Fibroblast of lung (primary cell): Measurements from ENCODE around the gene MMRN2. TPM values are rescaled to one million over a fixed set of nuclear protein-coding genes. Genes with fewer than 3 reads are reported as not detected.
"Not testable (repeated sequence)": the region's sequence is repeated elsewhere in the genome, so short reads cannot be mapped to it uniquely, and the experiment has no call there.

ENCODE experiments used
- DNase-seq, 2 donors: peaks; one replicate each; pipeline versions ENCODE4 v3.0.0 to v3.0.0-alpha.2; 2010; ENCODE audit warnings: low read depth in 2 of 2
- H2AFZ ChIP-seq: 2 replicates; pipeline ENCODE4 v1.5.1; 2012; ENCODE audit warnings: low read length, control low read depth, inconsistent platforms
- H3K27ac ChIP-seq: 2 replicates; pipeline ENCODE4 v1.5.1; 2011; ENCODE audit warnings: low read length, control low read depth; ENCODE audit not compliant: insufficient read depth
- H3K27me3 ChIP-seq: 2 replicates; pipeline ENCODE4 v1.5.1; 2011; ENCODE audit warnings: mild to moderate bottlenecking, low read length; ENCODE audit not compliant: control insufficient read depth, insufficient read depth
- H3K36me3 ChIP-seq: 2 replicates; pipeline ENCODE4 v1.5.1; 2011; ENCODE audit warnings: low read length; ENCODE audit not compliant: control insufficient read depth, insufficient read depth
- H3K4me1 ChIP-seq: 2 replicates; pipeline ENCODE4 v1.5.1; 2011; ENCODE audit warnings: low read length; ENCODE audit not compliant: control insufficient read depth, insufficient read depth; ENCODE audit errors: extremely low read depth
- H3K4me2 ChIP-seq: 2 replicates; pipeline ENCODE4 v1.5.1; 2011; ENCODE audit warnings: low read length, control low read depth; ENCODE audit not compliant: insufficient read depth; ENCODE audit errors: extremely low read depth
- H3K4me3 ChIP-seq, 4 experiments: fragments of 200-600 bp in 1 of 4; sonication (generic) in 1 of 4; replicated peaks in 1 of 4; 2 replicates each; pipeline ENCODE4 v1.5.1; 2011 to 2016; ENCODE audit warnings: low read length in 4 of 4, low read depth in 3 of 4, mild to moderate bottlenecking in 3 of 4, control low read depth in 2 of 4, inconsistent platforms in 1 of 4, mixed read lengths in 1 of 4; ENCODE audit not compliant: insufficient read depth in 1 of 4; ENCODE audit errors: control extremely low read depth in 1 of 4
- H3K79me2 ChIP-seq: 2 replicates; pipeline ENCODE4 v1.5.1; 2012; ENCODE audit warnings: mild to moderate bottlenecking, low read length, inconsistent platforms; ENCODE audit not compliant: control insufficient read depth, insufficient read depth
- H3K9ac ChIP-seq: 2 replicates; pipeline ENCODE4 v1.5.1; 2011; ENCODE audit warnings: mild to moderate bottlenecking, low read length, control low read depth; ENCODE audit not compliant: insufficient read depth
- H3K9me3 ChIP-seq: 2 replicates; pipeline ENCODE4 v1.5.1; 2012; ENCODE audit warnings: low read depth, low read length; ENCODE audit not compliant: control insufficient read depth, insufficient read depth
- H4K20me1 ChIP-seq: 2 replicates; pipeline ENCODE4 v1.5.1; 2011; ENCODE audit warnings: low read length; ENCODE audit not compliant: control insufficient read depth, insufficient read depth; ENCODE audit errors: extremely low read depth
- CTCF ChIP-seq, 2 donors: IDR thresholded peaks in 1 of 2; conservative IDR thresholded peaks in 1 of 2; 1 replicate in 1 of 2; 2 replicates in 1 of 2; pipeline ENCODE4 v1.5.1; 2011 to 2012; ENCODE audit warnings: low read length in 2 of 2, control low read depth in 1 of 2, inconsistent platforms in 1 of 2, low read depth in 1 of 2, mild to moderate bottlenecking in 1 of 2
- EZH2 ChIP-seq: IDR thresholded peaks from 2 replicates; pipeline ENCODE4 v1.5.1; 2012; ENCODE audit warnings: low read length, control low read depth, mild to moderate bottlenecking; ENCODE audit errors: missing control alignments
- polyA minus RNA-seq: library from RNA; depleted of rRNA, polyadenylated mRNA; stranded (reverse); fragments of >200 nt; gene quantifications from 2 replicates; pipeline ENCODE4 v1.2.3, GENCODE V29; 2011; ENCODE audit warnings: low replicate concordance
- polyA plus RNA-seq, 2 donors: library from polyadenylated mRNA; depleted of rRNA in 1 of 2; stranded (reverse) in 1 of 2; unstranded in 1 of 2; fragments of >200 nt; gene quantifications; 2 replicates each; pipeline ENCODE4 v1.2.1, GENCODE V29; 2011 to 2012; ENCODE audit warnings: missing spikeins in 1 of 2
- total RNA-seq: library from RNA; depleted of rRNA; stranded (reverse); fragments of >200 nt; gene quantifications from 2 replicates; pipeline ENCODE4 v1.2.1, GENCODE V29; 2014

The MMRN2 gene
- total RNA-seq (0.77 and 2.1 TPM in 2 replicates), polyA plus RNA-seq (1.5 and 2.2 TPM in 2 replicates), polyA minus RNA-seq (3.2 TPM in 1 of 2 replicates, not detected in the other)
- 1.0 and 1.3 TPM in 2 replicates for polyA plus RNA-seq (2012)

DNA sequence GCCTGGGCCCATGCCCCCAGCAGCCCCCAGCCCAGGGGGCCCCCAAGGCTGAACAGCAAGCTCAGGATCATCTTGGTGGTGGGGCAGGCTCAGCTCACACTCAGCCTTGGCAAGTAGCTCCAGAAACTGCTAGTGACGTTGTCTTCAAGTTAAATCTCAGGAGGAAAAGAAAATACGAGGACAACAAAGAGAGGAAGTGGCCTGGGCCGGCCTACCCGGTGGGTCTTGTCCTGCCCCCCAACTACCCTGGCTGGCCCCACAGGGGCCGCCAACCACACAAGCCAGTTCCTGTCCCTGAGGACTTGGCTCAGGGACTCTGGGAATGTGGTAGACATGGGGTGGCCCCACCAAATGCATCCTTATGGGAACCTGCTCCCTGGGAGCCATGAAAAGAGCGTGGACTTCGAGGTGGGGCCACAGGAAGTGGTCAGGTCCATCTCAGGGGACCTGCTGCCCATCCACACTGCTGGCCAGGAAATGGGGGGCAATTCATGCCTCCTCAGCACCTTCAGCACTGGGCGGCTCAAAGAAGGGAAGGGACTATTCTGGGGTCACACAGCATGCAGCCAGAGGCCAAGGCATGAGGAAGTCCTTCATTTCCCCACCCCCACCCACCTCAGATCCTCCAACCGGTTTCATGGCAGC lies at the start of gene MMRN2:
MMRN2 (minus strand) TSS at position 145 of the 645 bp plus-strand sequence; CDS start at position 71, 74 bp downstream.
- Histone ChIP-seq H3K4me2 (no peak within 1 kb of the TSS), H3K9ac (no peak within 1 kb of the TSS), H2AFZ (no peak within 1 kb of the TSS), H3K36me3 (no peaks in the 10 kb centered on the region), H3K27ac (no peak within 1 kb of the TSS), H3K4me3 (no peak within 1 kb of the TSS), H3K27me3 (no peaks in the 10 kb centered on the region), H3K4me1 (peaks cover 21% of the 10 kb centered on the region), H3K9me3 (no peaks in the 10 kb centered on the region), H3K79me2 (no peaks in the 10 kb centered on the region), H4K20me1 (no peaks in the 10 kb centered on the region)
- DNase-seq = no peak
- TF ChIP-seq CTCF (conservative IDR thresholded peaks at IDR 0.05 in 1 of 2, IDR thresholded peaks at IDR 0.05 in 1 of 2; ENCODE audit: low read depth in 1 of 2, low read length in 2 of 2) (no peak), EZH2 (no peak)

GRCh38 chr10:87007124-87007523 lies 49.7 kb upstream of the MMRN2 start:
- H3K36me3 ChIP-seq, H3K27me3 ChIP-seq, H3K4me2 ChIP-seq, H3K4me3 ChIP-seq, H4K20me1 ChIP-seq, H3K9me3 ChIP-seq, H3K9ac ChIP-seq, H3K4me1 ChIP-seq, H2AFZ ChIP-seq, H3K27ac ChIP-seq, H3K79me2 ChIP-seq: not testable (repeated sequence)
- peak; percentile 28 to 31 for DNase-seq

DNA sequence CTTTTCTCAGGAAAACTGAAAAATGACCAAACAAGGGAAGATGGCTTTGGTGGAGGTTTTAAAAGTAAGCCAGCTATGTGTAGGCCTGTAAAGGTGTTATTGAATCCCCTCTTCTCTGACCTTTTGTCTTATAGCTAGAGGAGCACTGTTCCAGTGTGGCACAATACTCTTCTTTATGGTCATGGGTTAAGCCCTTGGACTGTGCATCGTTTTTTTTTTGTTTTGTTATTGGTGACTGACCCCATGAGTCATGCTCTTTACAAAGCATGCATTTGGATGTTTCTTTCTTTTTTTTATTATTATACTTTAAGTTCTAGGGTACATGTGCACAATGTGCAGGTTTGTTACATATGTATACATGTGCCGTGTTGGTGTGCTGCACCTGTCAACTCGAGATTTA lies 43.1 kb upstream of the MMRN2 start:
- no peaks in the 10 kb centered on the region for H4K20me1 ChIP-seq
- TF ChIP-seq EZH2 (no peak), CTCF (conservative IDR thresholded peaks at IDR 0.05 in 1 of 2, IDR thresholded peaks at IDR 0.05 in 1 of 2; ENCODE audit: low read depth in 1 of 2, low read length in 2 of 2) (no peak)
- no peaks in the 10 kb centered on the region for H3K36me3 ChIP-seq
- no peak overlapping the region for H3K9ac ChIP-seq
- DNase-seq = peak; percentile 9 to 63
- H3K9me3 ChIP-seq = no peaks in the 10 kb centered on the region
- no peaks in the 10 kb centered on the region for H3K27me3 ChIP-seq
- no peaks in the 10 kb centered on the region for H3K79me2 ChIP-seq
- no peak overlapping the region for H3K4me2 ChIP-seq
- H2AFZ ChIP-seq = no peak overlapping the region
- no peaks in the 10 kb centered on the region for H3K4me1 ChIP-seq
- H3K4me3 ChIP-seq = no peak overlapping the region
- H3K27ac ChIP-seq = no peak overlapping the region

DNA sequence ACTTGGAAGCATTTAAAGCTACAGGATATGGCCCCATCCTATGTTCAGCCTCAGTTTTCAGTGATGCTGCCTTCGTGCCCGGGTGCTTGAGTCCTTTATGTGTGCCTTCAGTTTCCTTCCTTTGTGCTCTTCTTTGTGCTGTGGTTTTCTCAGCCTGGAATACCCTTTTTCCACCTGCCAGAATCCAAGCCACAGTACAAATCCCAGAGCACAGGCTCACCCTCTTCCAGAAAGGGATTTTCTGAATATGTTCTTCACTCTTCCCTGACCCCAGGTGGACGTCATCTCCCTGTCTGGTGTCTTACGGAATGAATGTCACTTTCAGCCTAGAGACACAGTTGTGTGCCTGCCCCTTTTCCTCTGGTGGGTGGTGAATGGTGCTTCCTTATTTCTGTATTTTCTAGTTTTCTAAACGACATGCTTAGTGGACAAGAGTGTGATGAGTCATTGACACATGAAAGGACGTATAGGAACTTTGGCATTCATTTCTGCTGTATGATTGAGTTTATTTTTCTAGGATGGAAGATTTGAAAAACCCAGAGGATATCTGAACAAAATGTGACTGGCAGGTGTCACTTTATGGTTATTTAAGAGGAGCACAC lies 42.5 kb upstream of the MMRN2 start:
- not testable (repeated sequence) for H2AFZ ChIP-seq, H3K9me3 ChIP-seq, H3K79me2 ChIP-seq, H3K4me1 ChIP-seq, H4K20me1 ChIP-seq, H3K4me3 ChIP-seq, H3K27me3 ChIP-seq, H3K36me3 ChIP-seq, DNase-seq, H3K9ac ChIP-seq, H3K27ac ChIP-seq, H3K4me2 ChIP-seq
